GM12892 (cell line): ENCODE results near the gene MINDY4.

Experiments
- POLR2A ChIP-seq: IDR thresholded peaks from 2 replicates; pipeline ENCODE4 v1.6.1; 2011; ENCODE audit warnings: low read depth, low read length, control low read depth
- POLR2AphosphoS5 ChIP-seq: IDR thresholded peaks from 2 replicates; pipeline ENCODE4 v1.6.1; 2011; ENCODE audit warnings: low read depth, low read length, control low read depth
- TAF1 ChIP-seq: IDR thresholded peaks from 2 replicates; pipeline ENCODE4 v1.6.1; 2011; ENCODE audit warnings: low read depth, mild to moderate bottlenecking, control low read depth, low read length, borderline replicate concordance

DNA sequence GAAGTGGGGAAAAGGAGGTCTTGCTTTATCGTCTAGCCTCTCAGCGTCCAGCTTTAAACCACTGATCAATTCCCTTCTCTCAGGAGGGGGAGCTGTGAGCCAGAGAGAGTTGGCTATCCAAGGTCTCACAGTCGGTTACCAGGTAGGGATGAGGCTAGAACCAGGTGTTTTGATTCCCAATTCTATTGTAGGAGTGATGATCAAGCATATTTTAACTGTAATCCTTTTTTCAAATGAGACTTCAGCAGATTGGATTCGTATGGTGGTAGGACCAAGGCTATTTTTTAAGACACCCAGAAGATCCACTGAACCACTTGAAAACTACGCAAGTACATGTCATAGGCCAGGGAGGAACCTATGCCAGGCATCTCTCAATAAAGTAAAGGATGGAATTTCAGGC is 8.4 kb downstream of the MINDY4 start:
- no peak for TF ChIP-seq POLR2A
- no peak for TF ChIP-seq TAF1
- no peak for TF ChIP-seq POLR2AphosphoS5
